ENCODE results near the gene COL4A1. TPM values are rescaled to one million over a fixed set of nuclear protein-coding genes. Genes with fewer than 3 reads are reported as not detected.
A peak's percentile ranks its signal among the peaks of the same experiment; 100 is the strongest.

Gene COL4A1
- total RNA-seq, 2 donors from 2014 or later: 505 to 852 TPM

- no peaks in the 10 kb centered on the region for H3K36me3 ChIP-seq
- H3K9me3 ChIP-seq: no peaks in the 10 kb centered on the region
- peaks cover 4 to 28% of the 10 kb centered on the region in 2 donors for H3K4me1 ChIP-seq (ENCODE audit: control insufficient read depth in 1 of 2, low read depth in 2 of 2)
- DNase-seq (ENCODE audit: low spot score): no peak
- H3K27ac ChIP-seq: no peak overlapping the region
- no peak overlapping the region for H3K4me3 ChIP-seq
- H3K27me3 ChIP-seq (replicated peaks; ENCODE audit: insufficient read depth): no peaks in the 10 kb centered on the region
- ATAC-seq (ENCODE audit: insufficient number of reproducible peaks, low FRiP score, low read depth): no peak
- TF ChIP-seq CTCF (IDR thresholded peaks at IDR 0.05): no peak
Observed at GRCh38 chr13:110110783-110111182, 196.2 kb downstream of the COL4A1 start.

GRCh38 chr13:110109910-110110309, 197.0 kb downstream of the COL4A1 start:
- Histone ChIP-seq H3K36me3 (no peaks in the 10 kb centered on the region), H3K9me3 (no peaks in the 10 kb centered on the region), H3K27ac (peak overlapping the region; percentile 47 to 53), H3K4me3 (peak overlapping the region; percentile 22), H3K27me3 (replicated peaks; ENCODE audit: insufficient read depth) (no peaks in the 10 kb centered on the region), H3K4me1 (ENCODE audit: control insufficient read depth in 1 of 2, low read depth in 2 of 2) (peaks cover 4 to 35% of the 10 kb centered on the region in 2 donors)
- ATAC-seq (ENCODE audit: insufficient number of reproducible peaks, low FRiP score, low read depth): peak; percentile 29
- DNase-seq (ENCODE audit: low spot score): peak; percentile 38
- no peak for TF ChIP-seq CTCF (IDR thresholded peaks at IDR 0.05)

GRCh38 chr13:110109140-110109783, 197.7 kb downstream of the COL4A1 start:
- H3K27me3 ChIP-seq (replicated peaks; ENCODE audit: insufficient read depth): no peaks in the 10 kb centered on the region
- peaks cover 4 to 35% of the 10 kb centered on the region in 2 donors for H3K4me1 ChIP-seq (ENCODE audit: control insufficient read depth in 1 of 2, low read depth in 2 of 2)
- H3K27ac ChIP-seq: peak overlapping the region in 1 of 2 donors; percentile 53
- H3K9me3 ChIP-seq: no peaks in the 10 kb centered on the region
- DNase-seq (ENCODE audit: low spot score) (no peak), ATAC-seq (ENCODE audit: insufficient number of reproducible peaks, low FRiP score, low read depth) (no peak)
- H3K4me3 ChIP-seq: peak overlapping the region; percentile 22
- TF ChIP-seq CTCF (IDR thresholded peaks at IDR 0.05): no peak
- no peaks in the 10 kb centered on the region for H3K36me3 ChIP-seq

- Histone ChIP-seq H3K27me3 (replicated peaks; ENCODE audit: insufficient read depth) (no peaks in the 10 kb centered on the region), H3K4me1 (ENCODE audit: control insufficient read depth in 1 of 2, low read depth in 2 of 2) (peaks cover 4 to 35% of the 10 kb centered on the region in 2 donors), H3K9me3 (no peaks in the 10 kb centered on the region), H3K4me3 (no peak overlapping the region), H3K27ac (peak overlapping the region in 1 of 2 donors; percentile 53), H3K36me3 (no peaks in the 10 kb centered on the region)
- ATAC-seq (ENCODE audit: insufficient number of reproducible peaks, low FRiP score, low read depth) (peak; percentile 62), DNase-seq (ENCODE audit: low spot score) (peak; percentile 53)
- peak; percentile 70 for TF ChIP-seq CTCF (IDR thresholded peaks at IDR 0.05)
Observed at GRCh38 chr13:110108348-110109139, 198.4 kb downstream of the COL4A1 start.

DNA sequence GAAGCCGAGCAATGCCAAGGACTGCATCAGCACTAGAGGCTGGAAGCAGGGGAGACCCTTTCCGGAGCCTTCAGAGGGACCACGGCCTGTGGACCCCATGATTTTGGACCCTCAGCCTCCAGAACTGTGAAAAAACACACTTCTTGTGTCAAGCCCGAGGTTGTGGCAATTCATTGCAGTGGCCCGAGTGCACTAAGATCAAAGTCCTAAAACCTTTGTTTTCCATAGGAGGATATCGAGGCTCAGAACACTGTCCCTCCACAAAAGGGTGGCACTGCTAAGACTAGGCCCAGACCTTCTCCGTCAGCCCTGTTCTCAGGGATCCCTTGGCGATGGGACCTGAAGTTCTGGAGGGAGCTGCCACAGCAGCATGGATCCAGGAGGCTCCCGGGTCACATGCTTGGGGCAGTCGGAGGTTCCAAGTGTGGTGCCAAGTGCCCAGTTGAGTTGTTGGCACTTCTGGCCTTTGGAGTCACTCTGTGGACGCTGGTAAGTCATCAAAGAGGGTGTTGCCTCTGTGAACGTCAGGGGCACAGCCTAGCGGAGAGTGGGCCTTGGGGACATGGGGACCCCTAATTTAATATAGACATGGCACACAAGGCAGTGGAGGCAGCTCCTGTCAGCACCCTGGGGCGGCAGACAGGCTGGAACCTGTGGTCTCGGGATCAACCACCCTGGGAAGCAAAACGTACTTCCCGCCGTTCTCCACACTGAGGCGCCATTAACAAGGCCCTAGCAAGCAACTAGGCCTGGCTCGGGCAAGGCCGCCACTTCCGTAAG, 199.2 kb downstream of the COL4A1 start:
- no peak overlapping the region for H3K4me3 ChIP-seq
- DNase-seq (ENCODE audit: low spot score) (no peak), ATAC-seq (ENCODE audit: insufficient number of reproducible peaks, low FRiP score, low read depth) (no peak)
- no peaks in the 10 kb centered on the region for H3K9me3 ChIP-seq
- H3K27me3 ChIP-seq (replicated peaks; ENCODE audit: insufficient read depth): no peaks in the 10 kb centered on the region
- peaks cover 4 to 35% of the 10 kb centered on the region in 2 donors for H3K4me1 ChIP-seq (ENCODE audit: control insufficient read depth in 1 of 2, low read depth in 2 of 2)
- no peaks in the 10 kb centered on the region for H3K36me3 ChIP-seq
- TF ChIP-seq CTCF (IDR thresholded peaks at IDR 0.05): no peak
- H3K27ac ChIP-seq: peak overlapping the region; percentile 75 to 81
